IPS-15b (cell line): ENCODE measurements around the gene AMBN.

Experiments
- H3K27me3 ChIP-seq: one replicate; pipeline ENCODE4 v1.6.1; 2013; ENCODE audit warnings: low read length; ENCODE audit not compliant: control insufficient read depth, insufficient read depth
- H3K36me3 ChIP-seq: one replicate; pipeline ENCODE4 v1.6.1; 2013; ENCODE audit warnings: low read length; ENCODE audit not compliant: control insufficient read depth, insufficient read depth
- H3K4me1 ChIP-seq: one replicate; pipeline ENCODE4 v1.6.1; 2013; ENCODE audit warnings: mild to moderate bottlenecking, low read length; ENCODE audit not compliant: control insufficient read depth, insufficient read depth
- H3K4me3 ChIP-seq: one replicate; pipeline ENCODE4 v1.5.1; 2013; ENCODE audit warnings: low read depth, low read length
- H3K9ac ChIP-seq: one replicate; pipeline ENCODE4 v1.6.1; 2013; ENCODE audit warnings: low read depth, mild to moderate bottlenecking, low read length
- H3K9me3 ChIP-seq: one replicate; pipeline ENCODE4 v1.6.1; 2013; ENCODE audit warnings: mild to moderate bottlenecking, low read length; ENCODE audit not compliant: control insufficient read depth, insufficient read depth

AMBN gene

DNA sequence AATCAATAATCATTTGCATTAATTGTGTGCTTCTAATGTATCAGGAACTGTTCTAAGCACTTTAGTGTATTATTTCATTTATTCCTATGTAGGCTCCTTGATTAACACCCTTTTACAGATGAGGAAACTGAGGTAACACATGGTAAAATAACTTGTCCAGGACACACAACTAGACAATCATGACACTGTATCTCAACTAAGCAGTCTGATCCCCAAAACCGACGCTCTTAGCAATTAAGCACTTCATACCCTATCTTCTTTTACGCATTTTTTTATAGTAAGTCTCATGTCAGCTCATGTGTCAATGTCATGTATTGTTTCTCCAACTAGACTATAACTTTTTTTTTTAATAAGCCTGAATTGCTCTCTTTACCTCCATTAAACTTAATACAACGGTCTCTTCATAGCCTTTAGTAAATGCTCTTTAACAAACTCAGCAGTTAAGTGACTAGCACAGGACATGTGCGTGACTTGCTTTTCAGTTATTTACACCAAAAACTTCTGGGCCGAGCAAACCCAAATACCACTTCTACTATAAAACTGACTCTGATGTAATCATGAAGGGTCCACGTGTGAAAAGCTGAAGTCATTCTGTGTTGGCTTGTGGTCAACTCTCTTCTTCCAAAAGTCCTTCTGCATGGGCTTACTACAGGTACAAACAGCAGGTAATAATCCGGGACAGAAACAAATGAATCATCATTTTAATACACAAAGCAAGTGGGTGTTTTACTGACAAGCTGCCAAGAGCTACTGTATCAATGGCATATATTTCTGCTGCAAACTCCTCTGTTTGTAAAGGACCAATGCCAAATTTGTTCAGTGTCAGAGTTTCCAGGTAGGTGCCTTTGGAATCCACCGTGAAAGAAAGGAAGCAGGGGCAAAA, 7.9 kb upstream of the AMBN start:
- no peaks in the 10 kb centered on the region for H3K9me3 ChIP-seq
- H3K27me3 ChIP-seq: no peaks in the 10 kb centered on the region
- H3K4me3 ChIP-seq: no peak overlapping the region
- H3K9ac ChIP-seq: no peak overlapping the region
- no peaks in the 10 kb centered on the region for H3K36me3 ChIP-seq
- no peaks in the 10 kb centered on the region for H3K4me1 ChIP-seq

DNA sequence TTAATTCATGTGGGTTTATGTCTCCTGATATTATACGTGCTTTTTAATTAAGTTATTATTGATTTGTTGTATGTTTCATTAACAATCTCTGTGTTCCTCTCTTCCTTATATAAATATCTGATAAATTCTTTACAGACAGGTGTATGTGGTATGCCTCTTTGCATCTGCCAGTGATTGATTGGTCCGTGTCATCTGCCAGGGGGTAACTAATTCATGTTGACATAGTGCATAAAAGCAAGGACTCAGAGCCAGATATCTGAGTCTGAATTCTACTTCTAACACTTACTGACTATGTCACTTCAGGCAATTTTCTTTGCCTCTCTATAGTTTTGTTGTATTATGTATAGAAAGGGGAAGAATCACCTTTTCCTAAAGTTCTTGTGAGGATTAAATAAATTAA, 5.2 kb upstream of the AMBN start:
- no peak overlapping the region for H3K4me3 ChIP-seq
- no peaks in the 10 kb centered on the region for H3K36me3 ChIP-seq
- no peaks in the 10 kb centered on the region for H3K27me3 ChIP-seq
- no peaks in the 10 kb centered on the region for H3K4me1 ChIP-seq
- no peaks in the 10 kb centered on the region for H3K9me3 ChIP-seq
- H3K9ac ChIP-seq: no peak overlapping the region

DNA sequence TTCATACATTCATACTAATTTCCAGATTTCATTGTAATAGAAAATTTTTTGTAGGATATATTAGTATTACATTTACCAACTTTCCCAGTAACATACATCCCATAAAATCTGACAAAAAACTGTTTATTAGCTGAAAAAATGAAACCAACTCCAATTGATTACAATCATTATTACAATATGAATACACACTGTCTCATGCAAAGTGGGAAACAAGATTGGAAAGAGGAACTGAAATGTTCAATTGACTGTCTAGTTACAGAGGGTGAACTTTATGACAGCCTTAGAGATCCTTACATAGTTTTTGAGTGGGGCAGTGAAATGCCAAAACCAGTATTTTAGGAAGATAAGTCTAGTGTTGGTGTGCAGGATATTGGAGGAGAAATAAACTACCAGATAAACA, 2.3 kb upstream of the AMBN start:
- Histone ChIP-seq H3K36me3 (no peaks in the 10 kb centered on the region), H3K4me3 (no peak overlapping the region), H3K4me1 (no peaks in the 10 kb centered on the region), H3K9me3 (no peaks in the 10 kb centered on the region), H3K27me3 (no peaks in the 10 kb centered on the region), H3K9ac (no peak overlapping the region)

DNA sequence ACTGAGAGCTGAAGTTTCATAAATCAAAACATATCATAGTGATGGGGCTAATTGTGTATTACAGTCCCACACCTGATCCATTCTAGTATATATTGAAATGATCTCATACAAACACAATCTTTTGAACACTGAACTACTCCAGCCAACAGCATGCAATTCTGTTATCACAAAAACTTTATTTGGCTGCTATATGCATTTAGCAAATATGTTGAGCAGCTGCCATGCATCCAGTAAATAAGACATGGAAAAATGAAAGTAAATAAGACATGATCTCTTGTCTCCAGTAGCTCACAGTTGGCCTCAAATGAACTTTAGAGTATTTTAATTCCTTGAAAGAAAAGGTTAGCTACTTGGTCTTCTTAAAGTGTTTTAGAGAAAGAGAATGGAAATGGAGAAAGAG, 2.1 kb downstream of the AMBN start:
- no peaks in the 10 kb centered on the region for H3K27me3 ChIP-seq
- H3K4me1 ChIP-seq: no peaks in the 10 kb centered on the region
- H3K9ac ChIP-seq: no peak overlapping the region
- H3K36me3 ChIP-seq: no peaks in the 10 kb centered on the region
- H3K4me3 ChIP-seq: no peak overlapping the region
- no peaks in the 10 kb centered on the region for H3K9me3 ChIP-seq

DNA sequence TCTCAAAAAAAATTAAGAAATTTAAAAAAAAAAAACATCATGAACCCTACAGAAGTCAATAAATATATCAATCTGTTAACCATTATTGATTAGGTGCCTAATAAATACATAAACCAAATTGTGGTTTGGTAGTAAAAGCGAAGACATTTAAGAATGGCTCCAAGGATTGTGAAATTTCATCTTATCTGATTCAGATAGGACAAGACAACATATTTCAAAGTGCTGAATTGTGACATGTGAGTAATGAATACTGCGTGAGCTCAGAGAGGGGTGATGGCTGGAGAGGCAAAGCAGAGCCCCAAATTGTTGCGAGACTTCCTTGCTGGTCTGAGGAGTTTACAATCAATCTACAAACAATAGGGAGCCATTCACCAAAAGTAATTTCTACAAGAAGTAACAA, 8.2 kb downstream of the AMBN start:
- H3K4me1 ChIP-seq: no peaks in the 10 kb centered on the region

DNA sequence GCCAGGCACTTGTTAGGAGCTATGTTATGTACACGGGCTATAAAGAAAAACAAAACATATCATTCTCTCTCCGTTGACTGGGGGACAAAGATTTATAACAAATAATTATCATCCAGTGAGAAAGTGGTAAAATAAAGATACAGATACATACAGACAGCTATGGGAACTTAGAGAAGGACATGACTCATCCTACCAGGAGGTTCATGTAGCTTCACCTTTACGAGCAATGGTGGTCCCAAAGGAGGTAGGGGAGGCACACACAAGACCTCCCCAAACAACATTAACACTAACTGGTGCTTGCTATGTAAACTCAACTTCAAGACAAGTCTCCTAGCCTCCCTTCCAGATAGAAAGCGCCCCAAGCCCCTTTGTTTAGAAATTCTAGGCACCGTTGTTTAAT, 8.9 kb downstream of the AMBN start:
- no peak overlapping the region for H3K9ac ChIP-seq

More for the DNA sequence above, 8.2 kb downstream of the AMBN start:
- H3K9ac ChIP-seq: no peak overlapping the region
- no peaks in the 10 kb centered on the region for H3K36me3 ChIP-seq
- H3K9me3 ChIP-seq: no peaks in the 10 kb centered on the region
- no peak overlapping the region for H3K4me3 ChIP-seq
- no peaks in the 10 kb centered on the region for H3K27me3 ChIP-seq

DNA sequence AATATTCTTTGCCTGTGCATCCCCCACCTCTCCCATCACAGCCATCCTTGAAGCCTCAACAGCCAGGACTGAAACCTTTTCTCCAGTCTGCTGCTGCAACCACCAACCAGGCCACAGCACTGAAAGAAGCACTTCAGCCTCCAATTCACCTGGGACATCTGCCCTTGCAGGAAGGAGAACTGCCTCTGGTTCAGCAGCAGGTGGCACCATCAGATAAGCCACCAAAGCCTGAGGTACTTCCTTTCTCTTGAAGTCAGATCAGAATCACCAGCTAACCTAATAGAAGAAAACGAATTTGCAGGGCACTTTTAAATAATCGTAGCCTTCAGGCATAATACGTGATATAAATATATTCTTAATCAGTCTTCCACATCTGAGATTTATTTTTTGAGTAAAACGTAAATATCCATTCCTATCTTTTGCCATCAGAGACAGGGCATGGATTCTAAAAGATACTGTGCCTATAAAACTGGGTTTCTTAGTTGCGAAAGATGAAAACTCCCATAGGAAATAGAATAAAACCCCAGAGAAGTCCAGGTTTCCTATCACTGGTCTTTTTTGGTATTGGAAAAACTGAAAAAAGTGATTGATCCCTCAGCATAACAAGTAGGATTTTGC, 9.5 kb downstream of the AMBN start:
- Histone ChIP-seq H3K9me3 (no peaks in the 10 kb centered on the region), H3K4me3 (no peak overlapping the region), H3K36me3 (no peaks in the 10 kb centered on the region), H3K27me3 (no peaks in the 10 kb centered on the region), H3K4me1 (no peaks in the 10 kb centered on the region), H3K9ac (no peak overlapping the region)

More for the DNA sequence above, 8.9 kb downstream of the AMBN start:
- H3K4me1 ChIP-seq: no peaks in the 10 kb centered on the region
- H3K36me3 ChIP-seq: no peaks in the 10 kb centered on the region
- no peaks in the 10 kb centered on the region for H3K9me3 ChIP-seq
- H3K4me3 ChIP-seq: no peak overlapping the region
- H3K27me3 ChIP-seq: no peaks in the 10 kb centered on the region

DNA sequence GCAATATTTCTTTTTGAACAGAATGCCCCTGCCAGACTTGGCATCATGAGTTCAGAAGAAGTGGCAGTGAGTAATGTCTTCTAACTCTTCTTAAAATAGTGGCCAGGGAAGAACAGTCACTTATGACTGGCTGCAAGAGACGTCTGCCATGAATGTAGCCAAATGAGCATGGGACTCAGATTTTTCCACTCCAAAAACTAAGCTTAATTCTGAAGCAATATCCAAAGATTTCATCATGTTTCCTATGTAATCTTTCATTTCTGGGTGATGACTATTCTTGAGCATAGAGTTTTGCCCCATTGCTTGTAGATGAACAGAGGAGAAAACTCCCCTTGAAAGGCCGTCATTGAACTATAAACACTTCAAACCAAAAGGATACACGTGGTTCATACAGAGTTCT, 11.8 kb downstream of the AMBN start:
- Histone ChIP-seq H3K4me3 (no peak overlapping the region), H3K9me3 (no peaks in the 10 kb centered on the region), H3K9ac (no peak overlapping the region), H3K4me1 (no peaks in the 10 kb centered on the region), H3K36me3 (no peaks in the 10 kb centered on the region), H3K27me3 (no peaks in the 10 kb centered on the region)

DNA sequence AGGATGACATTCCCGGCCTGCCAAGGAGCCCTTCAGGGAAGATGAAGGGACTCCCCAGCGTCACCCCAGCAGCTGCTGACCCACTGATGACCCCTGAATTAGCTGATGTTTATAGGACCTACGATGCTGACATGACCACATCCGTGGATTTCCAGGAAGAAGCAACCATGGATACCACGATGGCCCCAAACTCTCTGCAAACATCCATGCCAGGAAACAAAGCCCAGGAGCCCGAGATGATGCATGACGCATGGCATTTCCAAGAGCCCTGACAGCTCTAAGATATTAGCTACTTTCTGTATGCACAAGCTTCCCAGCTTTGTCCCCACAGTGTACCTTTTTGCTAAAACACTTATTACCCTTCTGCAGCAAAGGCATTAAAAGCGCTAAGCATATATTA, 14.4 kb downstream of the AMBN start:
- H3K36me3 ChIP-seq: no peaks in the 10 kb centered on the region
- H3K27me3 ChIP-seq: no peaks in the 10 kb centered on the region
- no peak overlapping the region for H3K4me3 ChIP-seq
- no peaks in the 10 kb centered on the region for H3K9me3 ChIP-seq
- H3K9ac ChIP-seq: no peak overlapping the region
- H3K4me1 ChIP-seq: no peaks in the 10 kb centered on the region

DNA sequence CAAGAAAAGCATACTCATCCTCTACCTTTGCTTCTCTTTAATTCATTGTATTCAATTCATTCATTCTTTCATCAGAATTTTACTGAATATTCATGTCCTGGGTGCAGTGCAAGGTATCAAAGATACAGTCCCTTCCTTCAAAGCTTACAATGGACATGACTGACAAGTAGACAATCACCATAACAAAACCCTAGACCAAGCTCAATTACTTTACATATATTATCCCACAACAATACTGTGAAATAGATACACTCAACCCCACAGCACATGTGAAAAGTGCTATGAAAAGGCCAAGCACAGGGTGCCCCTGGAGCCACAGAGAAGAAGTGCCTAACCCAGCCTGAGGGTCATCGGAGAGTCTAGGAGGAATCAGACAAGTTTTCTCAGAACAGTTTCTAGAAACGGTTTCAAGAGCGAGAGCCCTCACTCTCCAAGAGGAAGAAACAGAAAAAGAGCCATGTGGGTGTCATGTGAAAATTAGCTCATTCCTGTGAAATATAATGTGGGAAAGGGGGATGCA, 15.3 kb downstream of the AMBN start:
- Histone ChIP-seq H3K4me1 (no peaks in the 10 kb centered on the region), H3K9ac (no peak overlapping the region), H3K36me3 (no peaks in the 10 kb centered on the region), H3K27me3 (no peaks in the 10 kb centered on the region), H3K9me3 (no peaks in the 10 kb centered on the region), H3K4me3 (no peak overlapping the region)

DNA sequence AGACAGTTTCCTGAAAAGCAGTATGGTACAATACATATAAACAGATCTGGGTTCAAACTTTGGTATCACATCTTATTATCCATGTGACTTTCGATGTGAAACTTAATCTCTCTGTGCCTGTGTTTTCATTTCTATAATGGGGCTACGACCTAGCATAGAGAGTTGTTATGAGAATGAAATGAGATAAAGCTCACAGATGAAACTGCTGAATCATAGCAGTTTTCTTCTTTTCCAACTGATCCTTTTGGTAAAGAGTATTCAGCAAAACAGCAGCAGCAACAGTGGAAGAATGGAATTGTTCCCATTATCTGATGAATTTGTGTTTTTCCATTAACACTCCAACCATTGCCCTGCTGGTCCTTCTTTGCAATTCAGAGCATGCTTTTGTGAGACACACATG, 16.3 kb downstream of the AMBN start:
- Histone ChIP-seq H3K9me3 (no peaks in the 10 kb centered on the region), H3K27me3 (no peaks in the 10 kb centered on the region), H3K36me3 (no peaks in the 10 kb centered on the region), H3K9ac (no peak overlapping the region), H3K4me3 (no peak overlapping the region), H3K4me1 (no peaks in the 10 kb centered on the region)
